HEK293 (cell line): ENCODE measurements around the gene TXNL1.

Experiments
- BCL6B ChIP-seq: fragments of 450-650 bp; formaldehyde crosslinking; IDR thresholded peaks from 2 replicates; pipeline ENCODE4 v1.5.1; 2017; ENCODE audit warnings: missing biosample characterization, missing genetic modification characterization
- EGR2 ChIP-seq: fragments of 450-650 bp; formaldehyde crosslinking; IDR thresholded peaks from 2 replicates; pipeline ENCODE4 v1.5.1; 2016; ENCODE audit warnings: low read depth, missing biosample characterization, missing genetic modification characterization
- GLI4 ChIP-seq: fragments of 450-650 bp; formaldehyde crosslinking; IDR thresholded peaks from 2 replicates; pipeline ENCODE4 v1.5.1; 2016; ENCODE audit warnings: missing biosample characterization, missing genetic modification characterization
- KLF7 ChIP-seq: fragments of 450-650 bp; formaldehyde crosslinking; IDR thresholded peaks from 2 replicates; pipeline ENCODE4 v1.5.1; 2016; ENCODE audit warnings: missing biosample characterization, missing genetic modification characterization, borderline replicate concordance
- PBX3 ChIP-seq: sonication (generic); formaldehyde crosslinking; IDR thresholded peaks from 2 replicates; pipeline ENCODE4 v1.8.1; 2022; ENCODE audit warnings: mild to moderate bottlenecking, moderate library complexity, missing genetic modification reagents
- PRDM10 ChIP-seq: fragments of 450-650 bp; formaldehyde crosslinking; IDR thresholded peaks from 2 replicates; pipeline ENCODE4 v1.5.1; 2016; ENCODE audit warnings: missing biosample characterization, missing genetic modification characterization
- SP2 ChIP-seq: fragments of 450-650 bp; formaldehyde crosslinking; IDR thresholded peaks from 2 replicates; pipeline ENCODE4 v1.5.1; 2016; ENCODE audit warnings: missing biosample characterization, missing genetic modification characterization
- SP3 ChIP-seq: fragments of 450-650 bp; formaldehyde crosslinking; IDR thresholded peaks from 2 replicates; pipeline ENCODE4 v1.5.1; 2016; ENCODE audit warnings: missing biosample characterization, missing genetic modification characterization
- ZBTB11 ChIP-seq: fragments of 450-650 bp; formaldehyde crosslinking; conservative IDR thresholded peaks from 2 replicates; pipeline ENCODE4 v1.5.1; 2016; ENCODE audit warnings: low read depth, missing biosample characterization, missing genetic modification characterization
- ZBTB49 ChIP-seq: fragments of 450-650 bp; formaldehyde crosslinking; IDR thresholded peaks from 2 replicates; pipeline ENCODE4 v1.5.1; 2016; ENCODE audit warnings: missing biosample characterization, missing genetic modification characterization, low read depth
- ZFP41 ChIP-seq: fragments of 450-650 bp; formaldehyde crosslinking; IDR thresholded peaks from 2 replicates; pipeline ENCODE4 v1.5.1; 2016; ENCODE audit warnings: missing biosample characterization, missing genetic modification characterization, borderline replicate concordance
- ZNF121 ChIP-seq: fragments of 450-650 bp; formaldehyde crosslinking; IDR thresholded peaks from 2 replicates; pipeline ENCODE4 v1.5.1; 2016; ENCODE audit warnings: missing biosample characterization, missing genetic modification characterization
- ZNF138 ChIP-seq: fragments of 450-650 bp; formaldehyde crosslinking; IDR thresholded peaks from 2 replicates; pipeline ENCODE4 v1.5.1; 2016; ENCODE audit warnings: missing biosample characterization, missing genetic modification characterization, borderline replicate concordance
- ZNF223 ChIP-seq: fragments of 450-650 bp; formaldehyde crosslinking; IDR thresholded peaks from 2 replicates; pipeline ENCODE4 v1.5.1; 2016; ENCODE audit warnings: missing biosample characterization, missing genetic modification characterization
- ZNF341 ChIP-seq: fragments of 450-650 bp; formaldehyde crosslinking; IDR thresholded peaks from 2 replicates; pipeline ENCODE4; 2016; ENCODE audit warnings: low read depth, missing biosample characterization, missing genetic modification characterization
- ZNF426 ChIP-seq: fragments of 450-650 bp; formaldehyde crosslinking; IDR thresholded peaks from 2 replicates; pipeline ENCODE4 v1.5.1; 2017; ENCODE audit warnings: missing biosample characterization, missing genetic modification characterization, mild to moderate bottlenecking, inconsistent platforms, moderate library complexity
- ZNF488 ChIP-seq: fragments of 450-650 bp; formaldehyde crosslinking; IDR thresholded peaks from 2 replicates; pipeline ENCODE4 v1.5.1; 2016; ENCODE audit warnings: missing biosample characterization, missing genetic modification characterization
- ZNF558 ChIP-seq: fragments of 450-650 bp; formaldehyde crosslinking; IDR thresholded peaks from 2 replicates; pipeline ENCODE4 v1.5.1; 2016; ENCODE audit warnings: missing biosample characterization, missing genetic modification characterization
- ZNF600 ChIP-seq: fragments of 450-650 bp; formaldehyde crosslinking; IDR thresholded peaks from 2 replicates; pipeline ENCODE4 v1.5.1; 2016; ENCODE audit warnings: missing biosample characterization, missing genetic modification characterization
- ZNF621 ChIP-seq: fragments of 450-650 bp; formaldehyde crosslinking; IDR thresholded peaks from 2 replicates; pipeline ENCODE4 v1.5.1; 2017; ENCODE audit warnings: missing biosample characterization, missing genetic modification characterization
- ZNF624 ChIP-seq: fragments of 450-650 bp; formaldehyde crosslinking; IDR thresholded peaks from 2 replicates; pipeline ENCODE4 v1.5.1; 2017; ENCODE audit warnings: missing biosample characterization, missing genetic modification characterization
- ZNF776 ChIP-seq: fragments of 450-650 bp; formaldehyde crosslinking; IDR thresholded peaks from 2 replicates; pipeline ENCODE4 v1.5.0; 2017; ENCODE audit warnings: missing biosample characterization, missing genetic modification characterization, borderline replicate concordance
- ZSCAN30 ChIP-seq: fragments of 450-650 bp; IDR thresholded peaks from 2 replicates; pipeline ENCODE4 v1.5.1; 2018; ENCODE audit warnings: missing biosample characterization, mild to moderate bottlenecking, missing genetic modification characterization, moderate library complexity
- ZSCAN4 ChIP-seq: fragments of 450-650 bp; formaldehyde crosslinking; IDR thresholded peaks from 2 replicates; pipeline ENCODE4 v1.5.1; 2017; ENCODE audit warnings: missing biosample characterization, missing genetic modification characterization

TXNL1 gene

GRCh38 chr18:56638232-56639103, at the start of gene TXNL1 (continued):
- TF ChIP-seq PBX3 (CRISPR knock-in tag) (no peak), ZNF624 (no peak), ZNF341 (tag by site-specific recombination) (no peak), ZNF121 (no peak), ZSCAN30 (tag by site-specific recombination) (peak; percentile 78; the same call in 1 of the 2 replicates), SP3 (peak; percentile 87), BCL6B (tag by site-specific recombination) (no peak), ZSCAN4 (tag by site-specific recombination) (no peak), ZNF426 (no peak), ZFP41 (tag by site-specific recombination) (no peak), ZNF621 (tag by site-specific recombination) (no peak), ZNF600 (tag by site-specific recombination) (no peak), ZBTB11 (peak; percentile 69), EGR2 (peak; percentile 47; the same call in 1 of the 2 replicates), ZNF776 (tag by site-specific recombination) (no peak), KLF7 (no peak), ZNF558 (tag by site-specific recombination) (no peak), PRDM10 (tag by site-specific recombination) (no peak), GLI4 (tag by site-specific recombination) (no peak), ZBTB49 (no peak), ZNF138 (tag by site-specific recombination) (no peak), ZNF488 (tag by site-specific recombination) (no peak), ZNF223 (no peak), SP2 (tag by site-specific recombination) (peak; percentile 91)
